Non-pigmented ciliary epithelial cell (primary cell): ENCODE data around the gene AKAP5.

ENCODE experiments used
- DNase-seq: peaks from one replicate; pipeline ENCODE4 v3.0.0-alpha.2; 2010; ENCODE audit warnings: low read depth

The AKAP5 gene, protein sequence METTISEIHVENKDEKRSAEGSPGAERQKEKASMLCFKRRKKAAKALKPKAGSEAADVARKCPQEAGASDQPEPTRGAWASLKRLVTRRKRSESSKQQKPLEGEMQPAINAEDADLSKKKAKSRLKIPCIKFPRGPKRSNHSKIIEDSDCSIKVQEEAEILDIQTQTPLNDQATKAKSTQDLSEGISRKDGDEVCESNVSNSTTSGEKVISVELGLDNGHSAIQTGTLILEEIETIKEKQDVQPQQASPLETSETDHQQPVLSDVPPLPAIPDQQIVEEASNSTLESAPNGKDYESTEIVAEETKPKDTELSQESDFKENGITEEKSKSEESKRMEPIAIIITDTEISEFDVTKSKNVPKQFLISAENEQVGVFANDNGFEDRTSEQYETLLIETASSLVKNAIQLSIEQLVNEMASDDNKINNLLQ

DNA sequence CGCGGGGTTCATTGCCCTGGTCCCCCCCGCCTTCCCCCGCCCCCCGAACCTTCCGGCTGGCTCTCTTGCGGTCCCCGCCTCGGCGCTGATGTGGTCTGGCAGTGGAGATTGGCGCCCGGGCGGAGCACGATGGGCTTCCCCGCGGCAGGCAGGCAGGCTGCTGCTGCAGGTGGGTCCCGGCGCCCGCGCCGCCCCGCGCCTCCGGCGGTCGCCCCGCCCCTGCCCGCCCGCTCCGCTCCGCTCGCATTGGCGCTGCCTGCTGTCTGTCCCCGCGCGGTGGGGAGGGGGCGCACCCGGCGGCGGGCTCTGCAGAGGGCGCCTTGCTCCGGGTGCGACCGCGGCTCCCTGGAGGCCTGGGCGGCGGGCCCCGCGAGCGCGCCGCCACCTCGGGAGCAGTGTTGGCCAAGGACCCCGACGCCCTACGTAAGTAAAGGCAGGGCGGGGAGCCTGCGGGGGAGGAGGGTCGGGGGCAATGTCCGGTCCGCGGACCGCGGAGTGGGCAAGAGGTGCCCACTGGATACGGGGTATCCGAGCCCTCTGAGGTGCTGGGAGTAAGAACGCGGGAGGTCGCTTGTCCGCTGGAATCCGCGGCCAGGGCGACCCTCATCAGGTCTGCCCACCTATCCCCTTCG, at the start of gene AKAP5:
Gene AKAP5, plus strand, starts transcription at position 309 of the 632 bp plus-strand sequence. CDS start 2,896 bp downstream, outside the sequence.
- DNase-seq, result no peak

DNA sequence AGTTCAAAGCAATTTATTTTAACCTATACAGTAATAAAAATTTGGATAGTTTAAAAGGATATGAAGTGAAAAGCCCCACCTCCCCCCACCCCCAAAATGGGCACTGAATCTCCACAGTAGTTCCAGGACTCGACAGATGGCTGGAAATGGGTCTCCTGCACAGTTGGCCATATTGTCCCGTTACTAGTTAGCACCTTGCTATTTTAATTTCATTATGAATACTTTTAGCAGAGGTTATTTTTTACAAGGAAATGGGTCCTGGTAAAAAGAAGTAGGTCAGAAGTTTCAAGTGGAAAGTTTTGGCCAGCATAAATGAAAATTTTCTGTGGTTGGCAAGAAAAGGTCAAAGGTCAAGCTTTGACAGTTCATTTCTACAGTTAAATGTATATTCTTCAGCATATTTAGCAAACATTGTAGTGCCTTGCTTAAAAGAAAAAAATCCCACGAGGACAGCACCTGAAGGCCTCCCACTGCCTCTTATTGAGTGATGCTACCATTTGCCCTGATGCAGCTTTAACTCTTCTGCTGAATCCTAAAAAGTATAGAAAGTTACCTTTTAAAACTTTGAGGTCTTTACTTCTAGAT, 48.9 kb upstream of the AKAP5 start:
- no peak for DNase-seq

DNA sequence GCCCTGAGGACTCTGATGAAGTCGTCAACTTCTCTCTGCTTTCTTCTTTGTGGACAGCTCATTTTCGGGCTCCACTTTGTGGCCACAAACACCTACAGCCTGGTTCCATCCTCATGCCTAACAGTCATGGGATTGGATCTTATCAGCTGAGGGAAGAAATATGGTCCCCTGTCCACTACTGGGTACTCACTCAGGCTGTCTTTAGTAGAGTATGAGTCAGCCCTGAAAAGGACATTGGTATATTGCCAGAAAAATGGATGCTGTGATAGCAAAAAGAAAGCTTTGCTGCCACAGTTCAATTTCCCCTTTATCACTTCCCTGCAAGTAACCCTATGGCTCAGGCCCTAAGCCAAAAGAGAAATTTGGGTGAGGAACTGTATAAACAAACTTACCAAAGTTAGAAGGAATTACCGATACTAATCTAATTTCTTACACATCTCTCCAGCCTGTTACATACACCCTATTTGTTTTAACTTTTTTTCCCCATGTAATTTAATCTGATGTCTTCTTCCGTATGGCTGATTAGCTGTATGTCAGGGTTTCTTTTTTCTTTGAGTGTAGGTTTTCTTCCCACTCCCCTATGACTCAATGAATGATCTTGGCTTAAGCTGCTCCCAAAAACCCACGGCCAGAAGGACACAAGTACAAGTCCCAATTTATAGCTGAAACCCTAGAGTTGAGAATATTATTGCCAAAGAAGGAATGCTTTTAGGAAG, 48.1 kb upstream of the AKAP5 start:
- no peak for DNase-seq

DNA sequence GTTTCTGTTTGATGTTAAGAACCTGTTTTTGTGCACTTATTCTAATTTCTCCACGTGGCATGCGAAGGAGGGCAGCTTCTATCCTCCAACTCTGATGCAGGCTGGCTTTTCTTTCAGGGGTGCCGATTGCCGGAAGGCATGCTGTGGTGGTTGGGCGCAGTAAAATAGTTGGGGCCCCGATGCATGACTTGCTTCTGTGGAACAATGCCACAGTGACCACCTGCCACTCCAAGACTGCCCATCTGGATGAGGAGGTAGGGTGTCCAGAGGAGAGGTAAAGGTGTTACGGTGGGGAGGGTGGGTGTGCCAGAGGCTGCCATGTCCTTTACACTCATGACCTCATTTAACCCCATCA, 47.6 kb upstream of the AKAP5 start:
- DNase-seq, result no peak

DNA sequence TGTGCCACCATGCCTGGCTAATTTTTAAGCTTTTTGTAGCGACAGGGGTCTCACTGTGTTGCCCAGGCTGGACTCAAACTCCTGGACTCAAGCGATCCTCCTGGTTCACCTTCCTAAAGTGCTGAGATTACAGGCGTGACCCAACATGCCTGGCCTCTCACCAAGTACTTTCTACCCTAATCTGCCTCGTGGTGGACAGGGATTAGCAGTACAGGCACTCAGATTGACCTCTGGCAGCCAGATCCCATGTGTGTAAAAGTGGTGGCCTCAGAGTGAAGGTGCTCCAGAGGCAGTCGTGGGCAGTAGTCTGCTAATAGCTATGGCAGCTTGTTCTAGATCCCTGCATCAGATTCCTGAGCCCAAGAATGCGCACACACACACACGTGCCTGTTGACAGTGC, 46.3 kb upstream of the AKAP5 start:
- no peak for DNase-seq

DNA sequence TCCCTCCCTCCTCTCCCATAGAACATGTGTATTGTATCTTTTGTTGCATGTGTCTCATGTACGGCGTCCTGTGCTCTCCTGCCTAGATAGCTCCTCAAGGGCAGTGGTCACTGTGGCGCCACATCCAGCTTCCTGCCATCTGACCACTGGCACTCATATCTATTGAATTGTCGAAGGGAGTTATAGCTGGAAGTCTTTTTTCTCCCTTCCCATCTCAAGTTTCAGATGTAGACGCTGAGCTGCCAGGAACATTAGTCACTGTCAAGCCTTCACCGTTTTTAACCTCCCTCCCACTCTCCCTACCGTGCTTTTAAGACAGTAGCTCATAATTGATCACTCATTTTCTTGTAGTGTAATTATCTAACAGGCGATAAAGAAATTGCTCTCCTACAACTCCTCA, 44.1 kb upstream of the AKAP5 start:
- DNase-seq, result no peak

DNA sequence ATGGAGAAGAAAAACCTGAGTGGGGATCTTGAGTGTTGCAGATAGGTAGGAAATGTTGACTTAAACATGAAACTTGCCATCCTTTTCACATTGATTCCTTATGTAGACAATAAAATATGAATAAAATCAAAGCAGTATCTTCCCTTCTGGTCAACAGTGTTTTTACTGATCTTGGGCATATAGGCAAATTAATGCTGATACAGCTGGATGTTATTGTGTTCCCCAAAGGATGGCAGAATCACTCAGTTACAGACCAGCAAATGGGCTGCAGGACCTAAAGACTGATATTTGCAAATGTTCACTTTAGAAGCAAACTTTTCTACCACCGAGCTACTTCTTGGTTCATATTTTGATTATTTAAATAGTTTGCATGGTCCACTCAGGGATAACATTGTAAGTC, 43.3 kb upstream of the AKAP5 start:
- DNase-seq, result no peak

DNA sequence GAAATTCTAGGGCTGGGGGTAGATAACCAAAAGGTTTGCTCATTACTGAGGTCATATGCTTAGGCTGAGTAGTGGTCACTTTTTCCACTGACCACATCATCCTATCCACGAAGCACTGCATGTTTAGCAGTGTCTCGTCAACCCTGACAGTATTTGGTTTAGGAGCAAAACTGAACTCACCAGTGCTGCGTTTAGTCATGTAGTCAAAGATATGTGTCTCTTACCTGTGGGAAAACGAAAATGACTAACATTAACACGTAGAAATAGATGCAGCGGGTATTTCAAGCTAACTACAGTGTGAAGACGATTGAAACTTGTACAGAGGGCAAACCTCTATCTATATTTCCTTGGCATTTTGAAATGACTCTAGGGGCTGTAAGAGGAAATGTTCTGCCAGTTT, 42.5 kb upstream of the AKAP5 start:
- no peak for DNase-seq

DNA sequence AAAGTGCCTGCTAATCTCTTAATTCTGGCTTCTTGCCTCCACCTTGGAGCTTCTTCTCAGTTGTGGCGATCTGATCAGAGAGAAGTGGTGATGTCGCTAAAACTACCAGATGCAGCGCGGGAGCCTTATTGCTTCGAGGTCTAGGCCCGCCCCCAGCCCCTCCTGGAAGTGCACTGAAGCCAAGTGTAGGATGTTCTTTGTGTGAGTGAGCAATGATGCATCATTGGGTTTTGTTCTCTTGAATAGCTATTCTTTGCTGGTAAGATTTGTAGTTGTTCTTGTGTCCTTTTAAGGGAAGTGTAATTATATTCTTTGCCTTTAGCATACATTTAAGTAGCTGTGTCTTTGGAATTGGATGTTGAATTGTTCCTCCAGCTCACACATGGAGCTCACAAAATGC, 41.3 kb upstream of the AKAP5 start:
- no peak for DNase-seq

DNA sequence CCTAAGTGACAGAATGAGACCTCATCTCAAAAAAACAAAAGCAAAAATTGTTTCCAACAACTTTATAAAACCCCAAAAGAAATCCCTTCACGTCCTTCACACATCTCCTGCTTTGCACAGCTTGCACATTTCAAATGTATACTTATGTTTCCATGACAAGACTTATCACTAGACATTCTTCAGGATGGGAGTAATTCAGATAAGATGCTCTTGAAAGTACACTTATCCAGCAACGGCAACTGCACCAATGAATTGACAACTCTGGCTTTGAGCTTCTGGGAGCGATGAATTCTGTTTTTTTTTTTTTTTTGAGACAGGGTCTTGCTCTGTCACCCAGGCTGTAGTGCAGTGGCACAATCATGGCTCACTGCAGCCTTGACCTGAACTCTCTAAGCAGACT, 30.8 kb upstream of the AKAP5 start:
- no peak for DNase-seq

DNA sequence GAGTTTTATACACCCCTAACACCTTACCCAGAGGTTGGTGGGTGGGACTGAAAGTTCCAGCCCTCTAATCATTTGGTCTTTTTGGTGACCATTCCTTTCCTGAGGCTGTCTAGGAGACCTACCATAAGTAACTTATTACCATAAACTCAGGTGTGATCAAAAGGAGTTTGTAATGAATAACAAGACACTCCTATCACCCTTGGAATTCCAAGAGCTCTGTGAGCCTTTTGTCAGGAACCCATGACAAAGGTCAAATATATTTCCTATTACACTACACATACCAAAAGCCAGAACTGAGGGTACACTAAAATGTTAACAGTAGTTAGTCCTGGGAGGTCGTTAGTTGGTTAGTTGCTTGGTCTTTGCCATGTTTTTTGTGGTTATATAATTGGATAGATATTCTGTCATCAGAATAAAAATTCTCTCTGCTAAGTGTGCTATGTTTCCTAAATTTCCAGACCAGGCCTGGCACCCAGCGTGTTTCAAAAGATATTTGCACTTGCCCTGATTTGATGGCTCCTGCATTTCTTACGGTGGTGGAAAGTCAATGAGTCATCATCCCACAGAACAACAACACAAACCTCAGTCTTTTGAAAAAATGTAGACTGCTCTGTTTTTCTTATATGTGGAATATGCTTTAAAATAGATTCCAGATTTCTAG, 27.0 kb upstream of the AKAP5 start:
- DNase-seq, result peak; percentile 83

DNA sequence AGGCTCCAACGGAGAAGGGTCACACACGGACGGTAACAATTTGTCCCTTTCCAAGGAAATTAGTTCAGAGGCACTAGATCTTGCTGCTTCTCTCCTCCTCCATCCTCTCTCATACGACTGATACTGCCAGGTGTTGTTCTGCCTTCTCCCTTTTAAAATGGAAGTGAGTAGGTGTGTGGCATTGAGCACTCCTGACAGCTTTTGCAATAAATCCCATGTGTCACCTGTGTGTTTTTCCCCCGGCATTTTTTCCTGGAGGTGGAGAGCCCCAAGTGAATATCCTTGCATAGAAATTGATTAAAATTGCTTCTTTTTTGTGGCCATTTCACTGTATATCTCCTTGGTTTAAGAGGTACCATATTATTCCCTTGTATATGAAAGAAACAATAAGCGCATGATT, 26.2 kb upstream of the AKAP5 start:
- DNase-seq, result no peak

DNA sequence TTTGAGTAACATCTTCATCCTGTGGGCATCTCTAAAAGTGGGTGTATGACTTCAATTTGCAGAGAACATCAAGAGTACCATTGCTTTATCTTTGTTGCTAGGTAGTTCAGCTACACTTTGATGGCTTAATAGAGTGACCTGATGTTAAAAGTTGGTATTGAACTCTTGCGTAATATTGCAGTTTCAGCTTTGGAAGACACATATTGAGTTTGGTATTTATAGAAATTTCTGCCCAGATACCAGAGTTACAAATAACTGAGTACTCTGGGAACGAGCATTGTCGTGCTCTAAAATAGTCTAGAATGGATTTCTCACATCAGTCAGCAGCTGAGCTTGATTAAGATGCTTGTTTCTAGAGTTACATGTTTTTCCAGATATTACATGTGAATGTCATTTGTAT, 24.8 kb upstream of the AKAP5 start:
- no peak for DNase-seq

DNA sequence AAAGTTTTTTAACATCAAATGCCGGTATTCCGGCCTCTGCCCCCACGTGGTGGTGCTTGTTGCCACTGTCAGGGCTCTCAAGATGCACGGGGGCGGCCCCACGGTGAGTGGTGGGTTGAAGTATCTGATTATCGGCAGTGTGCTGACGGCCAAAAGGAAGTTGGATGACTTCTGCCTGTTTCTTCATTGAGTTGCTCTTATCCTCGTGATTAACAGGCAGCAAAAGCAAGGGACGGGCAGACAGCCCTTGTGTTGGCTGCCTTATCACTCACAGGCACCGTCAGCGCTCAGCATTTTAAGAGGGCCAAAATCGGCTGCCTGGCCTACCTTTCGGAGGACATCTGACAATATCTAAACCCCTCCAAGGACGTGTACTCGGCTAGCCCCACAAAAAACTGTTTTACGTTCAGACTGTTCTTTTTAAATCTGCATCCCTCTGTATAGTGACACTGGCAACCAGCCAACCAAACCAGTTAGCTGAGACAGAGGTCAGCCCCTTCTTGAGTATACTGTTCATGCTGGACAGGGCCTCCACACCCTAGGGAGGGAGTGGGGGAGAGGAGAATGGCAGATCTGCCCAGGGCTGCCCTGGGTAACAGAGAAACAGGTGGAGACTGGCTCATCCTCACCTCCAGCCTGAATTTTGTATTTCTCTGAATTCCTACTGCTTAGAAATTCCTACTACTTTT, 22.9 kb upstream of the AKAP5 start:
- no peak for DNase-seq

DNA sequence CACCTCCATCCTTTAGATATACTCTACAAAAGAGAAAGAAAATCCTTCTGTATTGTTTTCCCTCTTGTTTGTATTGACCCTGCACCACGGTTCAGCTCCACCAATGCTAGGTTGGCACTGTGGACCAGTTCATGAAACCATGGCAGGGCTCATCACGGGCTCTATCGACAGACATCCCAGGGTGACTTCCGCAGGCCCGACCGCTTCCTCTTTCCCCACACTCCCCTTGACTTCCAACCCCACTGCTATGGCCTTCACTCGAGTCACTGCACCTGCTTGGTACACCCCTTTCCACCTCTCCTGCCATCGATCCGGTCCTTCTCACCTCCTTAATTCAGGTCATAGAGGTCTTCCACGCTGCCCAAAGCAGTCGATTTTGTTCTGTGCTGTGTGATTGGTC, 21.2 kb upstream of the AKAP5 start:
- DNase-seq, result no peak

DNA sequence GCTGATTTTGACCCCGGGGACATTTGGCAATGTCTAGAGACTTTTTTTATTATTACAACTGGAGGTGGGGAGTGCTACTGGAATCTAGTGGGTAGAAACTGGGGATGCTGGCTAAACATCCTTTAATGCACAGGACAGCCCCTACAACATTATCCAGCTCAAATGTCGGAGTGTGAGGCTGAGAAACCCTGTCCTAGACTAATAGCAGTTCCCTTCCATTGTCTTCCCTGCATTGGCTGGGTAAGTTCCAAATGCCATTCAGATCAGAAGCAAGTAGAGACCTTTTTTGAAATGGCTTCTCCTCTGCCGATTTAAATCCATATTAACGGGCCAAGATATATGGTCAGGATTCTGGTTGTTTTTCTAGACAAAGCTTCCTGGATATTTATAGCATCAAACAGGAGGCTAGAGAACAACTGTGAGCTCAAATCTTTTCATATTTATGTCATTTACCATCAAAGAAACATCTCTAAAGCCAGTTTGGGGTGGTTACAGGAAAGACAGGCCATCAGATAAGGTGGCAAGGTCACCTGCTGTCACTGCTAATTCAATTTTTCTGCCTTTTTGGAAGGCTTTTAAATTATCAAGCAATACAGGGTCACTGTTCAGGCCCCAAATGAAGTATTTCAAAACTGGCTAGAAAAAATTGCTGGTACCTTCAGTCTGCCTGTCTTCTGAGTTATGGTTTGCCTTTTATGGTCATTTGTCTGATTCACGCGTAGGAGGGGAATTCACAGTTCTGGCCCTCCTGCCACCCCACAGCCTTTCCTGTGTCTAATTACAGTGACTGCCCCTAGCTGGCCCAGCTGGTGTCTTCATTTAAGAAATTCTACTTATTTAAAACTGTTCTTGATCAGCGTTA, 20.1 kb upstream of the AKAP5 start:
- peak; percentile 81 for DNase-seq

DNA sequence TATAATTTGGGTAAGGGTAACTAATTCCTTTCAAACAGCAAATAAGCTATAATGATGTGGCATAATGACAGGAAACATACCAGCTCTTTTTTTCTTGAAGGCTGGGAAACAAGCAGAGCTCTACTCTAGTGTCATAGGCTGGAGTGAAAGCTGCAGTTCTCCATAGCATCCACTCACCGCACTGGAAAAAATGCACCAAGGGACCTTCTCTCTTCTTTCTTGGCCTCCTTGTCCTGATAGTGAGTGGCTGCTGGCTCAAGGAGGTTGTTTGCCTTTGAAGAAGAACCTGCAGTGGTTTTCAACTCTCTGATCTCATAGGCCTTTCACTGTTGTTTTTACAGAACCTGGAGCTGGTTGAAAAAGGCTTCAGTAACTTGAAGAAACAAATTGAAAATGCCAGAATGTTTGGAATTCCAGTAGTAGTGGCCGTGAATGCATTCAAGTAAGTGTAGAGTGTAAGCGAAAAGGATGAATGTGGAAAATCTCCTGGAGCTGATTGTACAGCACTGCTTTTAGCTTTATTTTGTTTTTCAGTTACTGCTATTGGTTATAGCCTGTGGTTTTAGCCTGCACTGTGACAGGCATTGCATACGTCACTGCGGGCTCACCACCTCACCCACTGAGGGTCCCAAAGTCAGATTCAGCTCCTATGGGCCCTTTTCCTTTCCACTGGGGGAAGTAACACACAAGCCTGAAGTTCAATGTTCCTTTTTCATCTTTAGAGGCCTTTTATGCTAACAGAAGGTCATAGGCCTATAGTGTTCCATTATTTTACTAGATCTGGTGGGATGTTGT, 17.2 kb upstream of the AKAP5 start:
- no peak for DNase-seq

DNA sequence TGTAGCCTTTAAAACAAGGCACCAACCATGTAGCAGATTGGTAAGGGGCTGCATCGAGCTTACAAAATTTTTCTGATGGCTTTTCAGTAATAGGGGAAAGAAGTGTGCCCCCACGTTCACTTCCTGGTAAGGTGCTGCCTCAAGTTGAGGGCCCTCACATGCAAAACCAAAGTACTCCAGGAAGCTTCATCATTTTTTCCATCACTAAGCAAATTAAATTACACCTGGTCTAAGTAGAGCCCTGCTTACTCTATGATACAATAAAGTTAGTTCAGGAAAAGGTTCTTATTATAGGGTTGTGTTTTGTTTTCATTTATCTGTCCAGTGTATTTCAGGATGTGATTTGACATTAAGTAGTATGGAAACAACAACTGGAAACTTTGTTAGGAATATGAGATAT, 15.0 kb upstream of the AKAP5 start:
- no peak for DNase-seq

DNA sequence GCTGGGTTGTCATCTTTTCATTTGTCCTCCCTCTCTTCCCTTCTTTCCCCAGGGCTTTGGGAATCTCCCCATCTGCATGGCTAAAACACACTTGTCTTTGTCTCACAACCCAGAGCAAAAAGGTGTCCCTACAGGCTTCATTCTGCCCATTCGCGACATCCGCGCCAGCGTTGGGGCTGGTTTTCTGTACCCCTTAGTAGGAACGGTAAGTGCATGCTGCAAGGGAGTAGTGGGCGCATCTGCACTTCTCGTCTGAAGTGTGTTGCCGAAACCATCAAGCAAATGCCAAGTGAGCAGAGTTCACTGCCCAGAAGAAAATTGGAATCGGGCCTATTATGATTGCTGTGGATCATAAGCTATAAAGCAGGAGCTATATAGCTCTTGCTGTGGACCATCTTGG, 10.6 kb upstream of the AKAP5 start:
- no peak for DNase-seq
